Endothelial cell (in vitro differentiated cells): ENCODE data around the gene VNN1. TPM values are rescaled to one million over a fixed set of nuclear protein-coding genes. Genes with fewer than 3 reads are reported as not detected.

ENCODE experiments used
- DNase-seq: peaks from one replicate; pipeline ENCODE4 v3.0.0; 2021; ENCODE audit warnings: low spot score
- H3K27ac Mint-ChIP-seq: one replicate; pipeline ENCODE4 v1.8.0; 2021; ENCODE audit warnings: mixed read lengths, inconsistent platforms; ENCODE audit not compliant: unreplicated experiment
- H3K27me3 Mint-ChIP-seq: one replicate; pipeline ENCODE4 v1.8.0; 2021; ENCODE audit warnings: mild to moderate bottlenecking, moderate library complexity, mixed read lengths, inconsistent platforms; ENCODE audit not compliant: unreplicated experiment
- H3K36me3 Mint-ChIP-seq: one replicate; pipeline ENCODE4 v1.8.0; 2021; ENCODE audit warnings: mild to moderate bottlenecking, low read depth, mixed read lengths, inconsistent platforms; ENCODE audit not compliant: unreplicated experiment
- H3K4me1 Mint-ChIP-seq: one replicate; pipeline ENCODE4 v1.8.0; 2021; ENCODE audit warnings: mild to moderate bottlenecking, mixed read lengths, inconsistent platforms; ENCODE audit not compliant: unreplicated experiment
- H3K4me3 Mint-ChIP-seq: one replicate; pipeline ENCODE4 v1.8.0; 2021; ENCODE audit warnings: mild to moderate bottlenecking, mixed read lengths, inconsistent platforms; ENCODE audit not compliant: unreplicated experiment
- H3K9me3 Mint-ChIP-seq: one replicate; pipeline ENCODE4 v1.8.0; 2021; ENCODE audit warnings: mixed read lengths, inconsistent platforms; ENCODE audit not compliant: unreplicated experiment
- total RNA-seq: library from RNA; stranded (reverse); fragmentation: NEBNext Ultra II Directional; extraction: Animal tissue kit (Norgen Biotek cat#: 25700); gene quantifications from one replicate; pipeline ENCODE4 v1.2.1, GENCODE V29; 2021; ENCODE audit not compliant: unreplicated experiment
- TF ChIP-seq, protein P1 (sequence below): fragments of 200-600 bp; sonication (generic); IDR thresholded peaks from one replicate; pipeline ENCODE4 v1.5.0; 2021; ENCODE audit warnings: antibody characterized with exemption; ENCODE audit not compliant: unreplicated experiment

Gene VNN1
- total RNA-seq, 1 donor from 2014 or later = 1.5 TPM

- Mint-ChIP-seq H3K27ac (no peak overlapping the region), H3K4me1 (peaks cover 4% of the 10 kb centered on the region), H3K36me3 (no peaks in the 10 kb centered on the region), H3K9me3 (no peaks in the 10 kb centered on the region), H3K4me3 (no peak overlapping the region), H3K27me3 (peaks cover 1% of the 10 kb centered on the region)
- TF ChIP-seq, protein P1, sequence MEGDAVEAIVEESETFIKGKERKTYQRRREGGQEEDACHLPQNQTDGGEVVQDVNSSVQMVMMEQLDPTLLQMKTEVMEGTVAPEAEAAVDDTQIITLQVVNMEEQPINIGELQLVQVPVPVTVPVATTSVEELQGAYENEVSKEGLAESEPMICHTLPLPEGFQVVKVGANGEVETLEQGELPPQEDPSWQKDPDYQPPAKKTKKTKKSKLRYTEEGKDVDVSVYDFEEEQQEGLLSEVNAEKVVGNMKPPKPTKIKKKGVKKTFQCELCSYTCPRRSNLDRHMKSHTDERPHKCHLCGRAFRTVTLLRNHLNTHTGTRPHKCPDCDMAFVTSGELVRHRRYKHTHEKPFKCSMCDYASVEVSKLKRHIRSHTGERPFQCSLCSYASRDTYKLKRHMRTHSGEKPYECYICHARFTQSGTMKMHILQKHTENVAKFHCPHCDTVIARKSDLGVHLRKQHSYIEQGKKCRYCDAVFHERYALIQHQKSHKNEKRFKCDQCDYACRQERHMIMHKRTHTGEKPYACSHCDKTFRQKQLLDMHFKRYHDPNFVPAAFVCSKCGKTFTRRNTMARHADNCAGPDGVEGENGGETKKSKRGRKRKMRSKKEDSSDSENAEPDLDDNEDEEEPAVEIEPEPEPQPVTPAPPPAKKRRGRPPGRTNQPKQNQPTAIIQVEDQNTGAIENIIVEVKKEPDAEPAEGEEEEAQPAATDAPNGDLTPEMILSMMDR = no peak
- DNase-seq = no peak
These were observed 40.3 kb downstream of the VNN1 start for GRCh38 chr6:132673376-132674094.

GRCh38 chr6:132671295-132671694 is 42.6 kb downstream of the VNN1 start:
- no peak overlapping the region for H3K27ac Mint-ChIP-seq
- TF ChIP-seq, protein P1 = no peak
- no peaks in the 10 kb centered on the region for H3K36me3 Mint-ChIP-seq
- H3K4me3 Mint-ChIP-seq = no peak overlapping the region
- DNase-seq = no peak
- H3K27me3 Mint-ChIP-seq = no peaks in the 10 kb centered on the region
- peaks cover 4% of the 10 kb centered on the region for H3K4me1 Mint-ChIP-seq
- no peaks in the 10 kb centered on the region for H3K9me3 Mint-ChIP-seq

- no peak for DNase-seq
- Mint-ChIP-seq H3K4me1 (peaks cover 4% of the 10 kb centered on the region), H3K36me3 (no peaks in the 10 kb centered on the region), H3K9me3 (no peaks in the 10 kb centered on the region), H3K4me3 (no peak overlapping the region), H3K27me3 (no peaks in the 10 kb centered on the region), H3K27ac (no peak overlapping the region)
- TF ChIP-seq, protein P1 = peak; percentile 69
These were observed 44.1 kb downstream of the VNN1 start for GRCh38 chr6:132669690-132670291.

- no peak overlapping the region for H3K27ac Mint-ChIP-seq
- H3K4me3 Mint-ChIP-seq = no peak overlapping the region
- H3K4me1 Mint-ChIP-seq = peaks cover 4% of the 10 kb centered on the region
- no peaks in the 10 kb centered on the region for H3K27me3 Mint-ChIP-seq
- H3K9me3 Mint-ChIP-seq = no peaks in the 10 kb centered on the region
- TF ChIP-seq, protein P1 = no peak
- no peak for DNase-seq
- no peaks in the 10 kb centered on the region for H3K36me3 Mint-ChIP-seq
These were observed 47.7 kb downstream of the VNN1 start for GRCh38 chr6:132666118-132666517.
